ENCODE data around the gene TMEM87A.
"Not testable (repeated sequence)": the region's sequence is repeated elsewhere in the genome, so short reads cannot be mapped to it uniquely, and the experiment has no call there.

Gene TMEM87A

GRCh38 chr15:42233107-42233506, 40.1 kb downstream of the TMEM87A start:
- H3K9me3 ChIP-seq (ENCODE audit: insufficient read depth, low read length), result no peaks in the 10 kb centered on the region
- H3K79me2 ChIP-seq (ENCODE audit: insufficient read depth, low read length), result no peaks in the 10 kb centered on the region

GRCh38 chr15:42232606-42233005, 40.6 kb downstream of the TMEM87A start:
- peaks cover 14% of the 10 kb centered on the region for H3K36me3 ChIP-seq (ENCODE audit: low read length)
- H3K27me3 ChIP-seq (ENCODE audit: low read length), result no peaks in the 10 kb centered on the region
- no peak overlapping the region for H3K4me2 ChIP-seq (ENCODE audit: low read depth, low read length, poor library complexity, severe bottlenecking)
- H3K9me3 ChIP-seq (ENCODE audit: insufficient read depth, low read length), result no peaks in the 10 kb centered on the region
- H3K27ac ChIP-seq (ENCODE audit: low read depth, low read length), result no peak overlapping the region
- no peak overlapping the region for H3K4me3 ChIP-seq (ENCODE audit: insufficient read depth, low read length, poor library complexity, severe bottlenecking)
- H3K9me2 ChIP-seq (replicated peaks; ENCODE audit: insufficient read depth, low read length), result no peaks in the 10 kb centered on the region
- H3F3A ChIP-seq (ENCODE audit: insufficient read depth), result no peaks in the 10 kb centered on the region; the same call in 1 of the 2 replicates
- no peak overlapping the region for H2AFZ ChIP-seq (ENCODE audit: low read depth, low read length, severe bottlenecking)
- no peaks in the 10 kb centered on the region for H3K79me2 ChIP-seq (ENCODE audit: insufficient read depth, low read length)
- no peak overlapping the region for H3K9ac ChIP-seq (ENCODE audit: low read length)
- no peaks in the 10 kb centered on the region for H4K20me1 ChIP-seq (ENCODE audit: low read depth, low read length)
- TF ChIP-seq CTCF (IDR thresholded peaks at IDR 0.05; ENCODE audit: insufficient read depth, low read length, poor library complexity, severe bottlenecking) (no peak), EZH2phosphoT487 (conservative IDR thresholded peaks at IDR 0.05; ENCODE audit: low read length) (no peak)

More at GRCh38 chr15:42233107-42233506, 40.1 kb downstream of the TMEM87A start:
- no peaks in the 10 kb centered on the region; the same call in 1 of the 2 replicates for H3F3A ChIP-seq (ENCODE audit: insufficient read depth)
- no peak overlapping the region for H3K4me3 ChIP-seq (ENCODE audit: insufficient read depth, low read length, poor library complexity, severe bottlenecking)
- H3K9me2 ChIP-seq (replicated peaks; ENCODE audit: insufficient read depth, low read length), result no peaks in the 10 kb centered on the region
- H3K27me3 ChIP-seq (ENCODE audit: low read length), result no peaks in the 10 kb centered on the region
- H3K9ac ChIP-seq (ENCODE audit: low read length), result no peak overlapping the region
- peaks cover 10% of the 10 kb centered on the region; the same call in 1 of the 2 replicates for H3K36me3 ChIP-seq (ENCODE audit: low read length)
- H3K27ac ChIP-seq (ENCODE audit: low read depth, low read length), result no peak overlapping the region
- no peak overlapping the region for H2AFZ ChIP-seq (ENCODE audit: low read depth, low read length, severe bottlenecking)
- no peaks in the 10 kb centered on the region for H4K20me1 ChIP-seq (ENCODE audit: low read depth, low read length)
- H3K4me2 ChIP-seq (ENCODE audit: low read depth, low read length, poor library complexity, severe bottlenecking), result no peak overlapping the region
- TF ChIP-seq CTCF (IDR thresholded peaks at IDR 0.05; ENCODE audit: insufficient read depth, low read length, poor library complexity, severe bottlenecking) (no peak), EZH2phosphoT487 (conservative IDR thresholded peaks at IDR 0.05; ENCODE audit: low read length) (no peak)

GRCh38 chr15:42231088-42231487, 42.1 kb downstream of the TMEM87A start:
- Histone ChIP-seq H3K27me3 (ENCODE audit: low read length) (no peaks in the 10 kb centered on the region), H3K27ac (ENCODE audit: low read depth, low read length) (no peak overlapping the region), H3K4me2 (ENCODE audit: low read depth, low read length, poor library complexity, severe bottlenecking) (no peak overlapping the region), H3K9ac (ENCODE audit: low read length) (no peak overlapping the region), H2AFZ (ENCODE audit: low read depth, low read length, severe bottlenecking) (no peak overlapping the region), H3F3A (ENCODE audit: insufficient read depth) (no peaks in the 10 kb centered on the region; the same call in 1 of the 2 replicates), H3K9me2 (replicated peaks; ENCODE audit: insufficient read depth, low read length) (no peaks in the 10 kb centered on the region), H3K9me3 (ENCODE audit: insufficient read depth, low read length) (no peaks in the 10 kb centered on the region), H4K20me1 (ENCODE audit: low read depth, low read length) (no peaks in the 10 kb centered on the region), H3K36me3 (ENCODE audit: low read length) (peaks cover 9% of the 10 kb centered on the region), H3K79me2 (ENCODE audit: insufficient read depth, low read length) (no peaks in the 10 kb centered on the region), H3K4me3 (ENCODE audit: insufficient read depth, low read length, poor library complexity, severe bottlenecking) (no peak overlapping the region)
- no peak for TF ChIP-seq CTCF (IDR thresholded peaks at IDR 0.05; ENCODE audit: insufficient read depth, low read length, poor library complexity, severe bottlenecking)
- no peak for TF ChIP-seq EZH2phosphoT487 (conservative IDR thresholded peaks at IDR 0.05; ENCODE audit: low read length)

GRCh38 chr15:42228981-42229380, 44.3 kb downstream of the TMEM87A start:
- H4K20me1 ChIP-seq (ENCODE audit: low read depth, low read length); H3K4me3 ChIP-seq (ENCODE audit: insufficient read depth, low read length, poor library complexity, severe bottlenecking); H3K36me3 ChIP-seq (ENCODE audit: low read length); H3K27me3 ChIP-seq (ENCODE audit: low read length); H3K9ac ChIP-seq (ENCODE audit: low read length); H3K9me2 ChIP-seq (replicated peaks; ENCODE audit: insufficient read depth, low read length); H3K79me2 ChIP-seq (ENCODE audit: insufficient read depth, low read length); H3K9me3 ChIP-seq (ENCODE audit: insufficient read depth, low read length); H2AFZ ChIP-seq (ENCODE audit: low read depth, low read length, severe bottlenecking); H3K27ac ChIP-seq (ENCODE audit: low read depth, low read length); H3F3A ChIP-seq (ENCODE audit: insufficient read depth); H3K4me2 ChIP-seq (ENCODE audit: low read depth, low read length, poor library complexity, severe bottlenecking): not testable (repeated sequence)
